Neural cell (in vitro differentiated cells): ENCODE data around the gene KIRREL2. TPM values are rescaled to one million over a fixed set of nuclear protein-coding genes. Genes with fewer than 3 reads are reported as not detected.

ENCODE experiments used
- H2AFZ ChIP-seq: fragments of 200-600, 300-800 bp; sonication (generic), shearing (Covaris generic); 2 replicates; pipeline ENCODE4 v1.6.0; 2014; ENCODE audit warnings: low read depth, mild to moderate bottlenecking, antibody characterized with exemption, low read length, moderate library complexity
- H3F3A ChIP-seq: fragments of 200-600 bp; shearing (Covaris generic); 2 replicates; pipeline ENCODE4 v1.6.1; 2016; ENCODE audit warnings: mild to moderate bottlenecking, moderate library complexity, mixed read lengths, antibody characterized with exemption, low read length; ENCODE audit not compliant: insufficient read depth, poor library complexity, severe bottlenecking
- H3K27ac ChIP-seq: fragments of 200-600, 300-800 bp; sonication (generic), shearing (Covaris generic); 2 replicates; pipeline ENCODE4 v1.5.1; 2014; ENCODE audit warnings: mild to moderate bottlenecking, low read length, moderate library complexity
- H3K27me3 ChIP-seq: fragments of 300-800, 200-600 bp; sonication (generic), shearing (Covaris generic); 2 replicates; pipeline ENCODE4 v1.6.0; 2014; ENCODE audit warnings: mild to moderate bottlenecking, low read depth, low read length, moderate library complexity; ENCODE audit not compliant: insufficient read depth
- H3K36me3 ChIP-seq: fragments of 300-800, 200-600 bp; sonication (generic), shearing (Covaris generic); 2 replicates; pipeline ENCODE4 v1.5.1; 2014; ENCODE audit warnings: mild to moderate bottlenecking, antibody characterized with exemption, low read length, moderate library complexity; ENCODE audit not compliant: insufficient read depth
- H3K4me2 ChIP-seq: fragments of 300-800, 200-600 bp; sonication (generic), shearing (Covaris generic); 2 replicates; pipeline ENCODE4 v1.6.0; 2014; ENCODE audit warnings: mild to moderate bottlenecking, low read length
- H3K4me3 ChIP-seq: fragments of 300-800, 200-600 bp; sonication (generic), shearing (Covaris generic); 2 replicates; pipeline ENCODE4 v1.5.1; 2014; ENCODE audit warnings: mild to moderate bottlenecking, low read length, moderate library complexity
- H3K79me2 ChIP-seq: fragments of 200-600 bp; shearing (Covaris generic); replicated peaks from 2 replicates; pipeline ENCODE4 v1.6.0; 2014; ENCODE audit warnings: mild to moderate bottlenecking, low read length, moderate library complexity; ENCODE audit not compliant: insufficient read depth
- H3K9ac ChIP-seq: fragments of 300-800, 200-600 bp; sonication (generic), shearing (Covaris generic); 2 replicates; pipeline ENCODE4 v1.6.1; 2016; ENCODE audit warnings: mild to moderate bottlenecking, low read length, mixed read lengths
- H3K9me2 ChIP-seq: fragments of 200-600 bp; shearing (Covaris generic); 2 replicates; pipeline ENCODE4 v1.6.1; 2016; ENCODE audit warnings: mild to moderate bottlenecking, low read length, mixed read lengths; ENCODE audit not compliant: insufficient read depth
- H3K9me3 ChIP-seq: fragments of 200-600, 300-800 bp; sonication (generic), shearing (Covaris generic); 2 replicates; pipeline ENCODE4 v1.6.1; 2016; ENCODE audit warnings: mild to moderate bottlenecking, mixed run types, low read length, moderate library complexity, mixed read lengths
- H4K20me1 ChIP-seq: fragments of 200-600 bp; shearing (Covaris generic); 2 replicates; pipeline ENCODE4 v1.6.1; 2016; ENCODE audit warnings: mild to moderate bottlenecking, mixed run types; ENCODE audit not compliant: insufficient read depth
- EP300 ChIP-seq: fragments of 450-650 bp; conservative IDR thresholded peaks from 2 replicates; pipeline ENCODE4 v1.6.1; 2014; ENCODE audit warnings: antibody characterized with exemption, mild to moderate bottlenecking, moderate library complexity; ENCODE audit not compliant: poor library complexity, severe bottlenecking
- EZH2 ChIP-seq: fragments of 200-600, 300-800 bp; shearing (Covaris generic), sonication (generic); IDR thresholded peaks from 2 replicates; pipeline ENCODE4 v1.6.1; 2014; ENCODE audit warnings: antibody characterized with exemption, low read length, borderline replicate concordance, mild to moderate bottlenecking; ENCODE audit not compliant: insufficient read depth, poor library complexity, severe bottlenecking
- MXI1 ChIP-seq: fragments of 450-650 bp; conservative IDR thresholded peaks from 2 replicates; pipeline ENCODE4 v1.6.1; 2014; ENCODE audit warnings: antibody characterized with exemption, mild to moderate bottlenecking; ENCODE audit not compliant: poor library complexity, severe bottlenecking
- POLR2AphosphoS5 ChIP-seq: IDR thresholded peaks from 2 replicates; pipeline ENCODE4 v1.6.1; 2012
- REST ChIP-seq: IDR thresholded peaks from 2 replicates; pipeline ENCODE4 v1.6.1; 2012; ENCODE audit warnings: borderline replicate concordance
- SMC3 ChIP-seq: fragments of 450-650 bp; conservative IDR thresholded peaks from 2 replicates; pipeline ENCODE4 v1.6.1; 2014; ENCODE audit warnings: antibody characterized with exemption, mild to moderate bottlenecking, moderate library complexity; ENCODE audit not compliant: poor library complexity
- TAF1 ChIP-seq: IDR thresholded peaks from 2 replicates; pipeline ENCODE4 v1.6.1; 2012; ENCODE audit warnings: low read depth
- polyA plus RNA-seq: library from polyadenylated mRNA; depleted of rRNA; stranded (reverse); fragments of >200 nt; gene quantifications from 2 replicates; pipeline ENCODE4 v1.2.3, GENCODE V29; 2014
- TF ChIP-seq, protein P1 (sequence below): fragments of 450-650 bp; IDR thresholded peaks from 2 replicates; pipeline ENCODE4 v1.5.1; 2014; ENCODE audit warnings: antibody characterized with exemption, mild to moderate bottlenecking, moderate library complexity; ENCODE audit not compliant: poor library complexity, severe bottlenecking

The KIRREL2 gene
- polyA plus RNA-seq, 1 donor from 2014 or later = 0.79 TPM

DNA sequence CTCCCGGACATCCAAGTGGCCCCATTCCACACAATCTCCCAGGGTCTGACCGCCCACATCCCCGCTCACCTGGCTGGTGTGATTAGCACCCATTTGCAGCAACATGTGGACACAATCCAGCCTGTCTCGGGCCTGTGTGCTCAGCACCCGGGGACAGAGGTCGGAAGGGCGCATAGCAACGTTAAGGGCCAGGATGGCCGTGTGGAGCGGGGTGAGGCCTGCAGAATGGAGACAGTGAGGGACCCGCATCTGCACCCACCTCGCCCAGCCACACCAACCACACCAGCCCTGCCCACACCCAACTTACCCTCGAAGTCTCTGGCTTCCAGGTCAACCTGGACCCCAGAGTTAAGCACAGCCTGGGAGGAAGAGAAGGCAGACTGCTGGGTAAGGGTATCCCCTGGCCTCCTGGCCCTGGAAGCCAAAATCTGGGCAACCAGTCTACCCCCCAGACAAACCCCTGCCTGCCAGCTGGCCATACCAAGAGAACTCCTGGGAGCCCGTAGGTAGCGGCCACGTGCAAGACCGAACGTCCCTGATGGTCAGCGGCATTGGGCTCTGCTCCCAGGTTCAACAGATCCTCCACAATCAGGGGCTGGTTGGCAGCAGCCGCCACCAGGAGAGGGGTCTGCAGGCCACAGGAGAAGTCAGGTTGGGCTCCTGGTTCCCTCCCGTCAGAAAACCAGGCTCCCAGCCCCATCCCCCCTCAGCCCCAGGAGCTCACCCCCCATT, 39.4 kb downstream of the KIRREL2 start:
- H3K4me2 ChIP-seq = no peak overlapping the region
- H3K9me3 ChIP-seq = no peaks in the 10 kb centered on the region
- no peaks in the 10 kb centered on the region for H3K36me3 ChIP-seq
- TF ChIP-seq REST = no peak
- TF ChIP-seq, protein P1, sequence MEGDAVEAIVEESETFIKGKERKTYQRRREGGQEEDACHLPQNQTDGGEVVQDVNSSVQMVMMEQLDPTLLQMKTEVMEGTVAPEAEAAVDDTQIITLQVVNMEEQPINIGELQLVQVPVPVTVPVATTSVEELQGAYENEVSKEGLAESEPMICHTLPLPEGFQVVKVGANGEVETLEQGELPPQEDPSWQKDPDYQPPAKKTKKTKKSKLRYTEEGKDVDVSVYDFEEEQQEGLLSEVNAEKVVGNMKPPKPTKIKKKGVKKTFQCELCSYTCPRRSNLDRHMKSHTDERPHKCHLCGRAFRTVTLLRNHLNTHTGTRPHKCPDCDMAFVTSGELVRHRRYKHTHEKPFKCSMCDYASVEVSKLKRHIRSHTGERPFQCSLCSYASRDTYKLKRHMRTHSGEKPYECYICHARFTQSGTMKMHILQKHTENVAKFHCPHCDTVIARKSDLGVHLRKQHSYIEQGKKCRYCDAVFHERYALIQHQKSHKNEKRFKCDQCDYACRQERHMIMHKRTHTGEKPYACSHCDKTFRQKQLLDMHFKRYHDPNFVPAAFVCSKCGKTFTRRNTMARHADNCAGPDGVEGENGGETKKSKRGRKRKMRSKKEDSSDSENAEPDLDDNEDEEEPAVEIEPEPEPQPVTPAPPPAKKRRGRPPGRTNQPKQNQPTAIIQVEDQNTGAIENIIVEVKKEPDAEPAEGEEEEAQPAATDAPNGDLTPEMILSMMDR = no peak
- no peak for TF ChIP-seq MXI1
- TF ChIP-seq EP300 = no peak
- TF ChIP-seq EZH2 = no peak
- TF ChIP-seq POLR2AphosphoS5 = no peak
- H3F3A ChIP-seq = no peaks in the 10 kb centered on the region
- no peak overlapping the region for H3K9ac ChIP-seq
- no peaks in the 10 kb centered on the region for H3K9me2 ChIP-seq
- no peaks in the 10 kb centered on the region for H4K20me1 ChIP-seq
- H3K27ac ChIP-seq = no peak overlapping the region
- no peak overlapping the region for H3K4me3 ChIP-seq
- H2AFZ ChIP-seq = no peak overlapping the region
- peaks cover 3% of the 10 kb centered on the region for H3K79me2 ChIP-seq
- no peaks in the 10 kb centered on the region for H3K27me3 ChIP-seq

DNA sequence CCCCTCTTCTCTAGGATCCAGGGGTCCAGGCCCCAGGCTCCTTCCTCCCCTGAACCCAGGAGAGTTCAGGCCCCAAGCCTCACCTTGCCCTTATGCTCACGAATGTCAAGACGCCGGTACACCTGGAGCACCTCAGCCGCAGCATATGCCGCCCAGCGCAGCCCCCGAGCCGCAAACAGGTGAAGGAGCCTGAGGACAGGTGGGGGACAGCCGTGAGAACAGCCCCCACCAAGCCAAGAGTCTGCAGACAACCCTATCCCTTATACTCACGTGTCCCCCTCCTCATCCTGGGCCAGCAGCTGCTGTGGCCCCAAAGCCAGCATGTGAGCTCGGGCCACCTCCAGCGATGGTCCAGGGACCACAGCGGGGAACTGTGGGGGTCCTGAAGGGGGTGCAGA, 39.9 kb downstream of the KIRREL2 start:
- no peaks in the 10 kb centered on the region for H3F3A ChIP-seq
- no peak overlapping the region for H3K4me3 ChIP-seq
- H3K9me2 ChIP-seq = no peaks in the 10 kb centered on the region
- H3K4me2 ChIP-seq = no peak overlapping the region
- H3K27me3 ChIP-seq = no peaks in the 10 kb centered on the region
- H3K27ac ChIP-seq = no peak overlapping the region
- no peak overlapping the region for H3K9ac ChIP-seq
- no peak for TF ChIP-seq TAF1
- no peak for TF ChIP-seq SMC3
- no peak for TF ChIP-seq REST
- TF ChIP-seq, protein P1 = no peak
- TF ChIP-seq MXI1 = no peak
- TF ChIP-seq EP300 = no peak
- H4K20me1 ChIP-seq = no peaks in the 10 kb centered on the region
- no peaks in the 10 kb centered on the region for H3K9me3 ChIP-seq
- peaks cover 3% of the 10 kb centered on the region for H3K79me2 ChIP-seq
- H2AFZ ChIP-seq = no peak overlapping the region
- no peaks in the 10 kb centered on the region for H3K36me3 ChIP-seq
